ENCODE measurements around the gene GPATCH2. TPM values are rescaled to one million over a fixed set of nuclear protein-coding genes. Genes with fewer than 3 reads are reported as not detected.

Gene GPATCH2
- total RNA-seq, 1 experiment from 2014 or later: 11.3 TPM

DNA sequence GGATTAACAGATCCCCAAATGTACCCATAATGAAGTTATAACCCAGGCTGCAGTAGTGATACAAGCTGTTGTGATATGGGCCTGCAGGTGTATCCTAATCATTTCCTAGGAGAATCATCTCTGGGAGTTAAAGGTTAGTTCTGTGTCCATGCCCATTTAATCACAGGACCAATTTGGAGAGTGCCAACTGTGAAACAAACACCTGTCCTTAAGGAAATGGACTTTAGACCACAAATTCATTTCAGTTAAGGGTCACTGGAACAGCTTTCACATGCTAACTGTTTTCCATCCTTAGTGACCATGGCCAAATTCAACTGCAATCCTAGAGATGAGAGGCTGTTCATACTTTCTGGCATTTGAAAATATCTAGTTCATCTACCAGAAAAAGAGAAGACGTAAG, 160.9 kb downstream of the GPATCH2 start (continued):
- TF ChIP-seq, protein P1, sequence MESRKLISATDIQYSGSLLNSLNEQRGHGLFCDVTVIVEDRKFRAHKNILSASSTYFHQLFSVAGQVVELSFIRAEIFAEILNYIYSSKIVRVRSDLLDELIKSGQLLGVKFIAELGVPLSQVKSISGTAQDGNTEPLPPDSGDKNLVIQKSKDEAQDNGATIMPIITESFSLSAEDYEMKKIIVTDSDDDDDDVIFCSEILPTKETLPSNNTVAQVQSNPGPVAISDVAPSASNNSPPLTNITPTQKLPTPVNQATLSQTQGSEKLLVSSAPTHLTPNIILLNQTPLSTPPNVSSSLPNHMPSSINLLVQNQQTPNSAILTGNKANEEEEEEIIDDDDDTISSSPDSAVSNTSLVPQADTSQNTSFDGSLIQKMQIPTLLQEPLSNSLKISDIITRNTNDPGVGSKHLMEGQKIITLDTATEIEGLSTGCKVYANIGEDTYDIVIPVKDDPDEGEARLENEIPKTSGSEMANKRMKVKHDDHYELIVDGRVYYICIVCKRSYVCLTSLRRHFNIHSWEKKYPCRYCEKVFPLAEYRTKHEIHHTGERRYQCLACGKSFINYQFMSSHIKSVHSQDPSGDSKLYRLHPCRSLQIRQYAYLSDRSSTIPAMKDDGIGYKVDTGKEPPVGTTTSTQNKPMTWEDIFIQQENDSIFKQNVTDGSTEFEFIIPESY (IDR thresholded peaks at IDR 0.05; ENCODE audit: extremely low read depth, insufficient replicate concordance, low read length): no peak
- TF ChIP-seq SRF (IDR thresholded peaks at IDR 0.05; ENCODE audit: low read depth): no peak

DNA sequence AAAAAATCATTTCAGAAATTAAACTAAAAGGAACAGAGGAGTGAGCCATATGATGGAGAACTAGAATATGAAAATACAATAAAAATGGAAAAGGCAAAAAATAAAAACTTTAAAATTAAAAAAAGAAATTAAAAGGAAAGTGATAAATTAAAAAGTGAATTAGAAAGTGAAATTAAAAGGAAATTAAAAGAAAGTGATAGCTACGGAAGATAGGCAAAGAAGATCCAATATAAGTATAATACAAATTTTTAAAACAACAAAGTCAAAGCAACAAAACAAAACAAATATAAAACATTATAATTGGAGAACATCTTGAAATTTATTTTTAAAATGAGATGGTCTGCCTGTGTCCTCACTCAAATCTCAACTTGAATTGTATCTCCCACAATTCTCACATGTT, 165.8 kb downstream of the GPATCH2 start:
- H3K4me1 ChIP-seq (ENCODE audit: control insufficient read depth in 1 of 2, insufficient read depth in 2 of 2, low read length in 2 of 2): no peaks in the 10 kb centered on the region

More for the DNA sequence above, 165.8 kb downstream of the GPATCH2 start:
- intact Hi-C loops (cut with micrococcal nuclease): no loop called here
- no TSS peak for BruUV-seq (replicated peaks)
- Histone ChIP-seq H3K79me2 (ENCODE audit: insufficient read depth, low read length) (no peaks in the 10 kb centered on the region), H2AFZ (ENCODE audit: low read depth, low read length, poor library complexity, severe bottlenecking) (no peak overlapping the region), H3K36me3 (ENCODE audit: control insufficient read depth in 1 of 2, insufficient read depth in 2 of 2, low read length in 2 of 2) (peaks cover 0 to 4% of the 10 kb centered on the region in 2 experiments; a peak in 1 of 4 replicates), H3K9me3 (ENCODE audit: control insufficient read depth in 1 of 2, insufficient read depth in 1 of 2, low read depth in 1 of 2, low read length in 2 of 2) (no peaks in the 10 kb centered on the region), H3K4me3 (replicated peaks in 1 of 2; ENCODE audit: low read depth in 1 of 2, low read length in 2 of 2) (no peak overlapping the region), H3K27me3 (ENCODE audit: insufficient read depth, low read length) (no peaks in the 10 kb centered on the region), H3K9ac (ENCODE audit: low read length) (no peak overlapping the region), H3K4me2 (ENCODE audit: low read length) (no peak overlapping the region), H3K27ac (ENCODE audit: low read depth, low read length) (no peak overlapping the region), H3K9me2 (ENCODE audit: insufficient read depth) (no peaks in the 10 kb centered on the region), H4K20me1 (ENCODE audit: insufficient read depth) (no peaks in the 10 kb centered on the region)
- ATAC-seq: no peak
- ChIA-PET RAD21 (ENCODE audit: low non-redundant PET in 1 of 2, low total read pairs in 2 of 2, uncharacterized antibody in 2 of 2, unreplicated experiment in 2 of 2) (no interaction called here), CTCF (no interaction called here), POLR2A (no interaction called here)
- DNase-seq (ENCODE audit: low read depth, low spot score): no peak
- TF ChIP-seq EGR1 (IDR thresholded peaks at IDR 0.05; ENCODE audit: low read depth) (no peak), ELF1 (IDR thresholded peaks at IDR 0.05; ENCODE audit: borderline replicate concordance, low read depth) (no peak), CEBPB (IDR thresholded peaks at IDR 0.05; ENCODE audit: low read depth) (no peak), RAD21 (IDR thresholded peaks at IDR 0.05; ENCODE audit: low read depth) (no peak)
- TF ChIP-seq, protein P2, sequence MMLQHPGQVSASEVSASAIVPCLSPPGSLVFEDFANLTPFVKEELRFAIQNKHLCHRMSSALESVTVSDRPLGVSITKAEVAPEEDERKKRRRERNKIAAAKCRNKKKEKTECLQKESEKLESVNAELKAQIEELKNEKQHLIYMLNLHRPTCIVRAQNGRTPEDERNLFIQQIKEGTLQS (IDR thresholded peaks at IDR 0.05): no peak
- TF ChIP-seq, protein P3, sequence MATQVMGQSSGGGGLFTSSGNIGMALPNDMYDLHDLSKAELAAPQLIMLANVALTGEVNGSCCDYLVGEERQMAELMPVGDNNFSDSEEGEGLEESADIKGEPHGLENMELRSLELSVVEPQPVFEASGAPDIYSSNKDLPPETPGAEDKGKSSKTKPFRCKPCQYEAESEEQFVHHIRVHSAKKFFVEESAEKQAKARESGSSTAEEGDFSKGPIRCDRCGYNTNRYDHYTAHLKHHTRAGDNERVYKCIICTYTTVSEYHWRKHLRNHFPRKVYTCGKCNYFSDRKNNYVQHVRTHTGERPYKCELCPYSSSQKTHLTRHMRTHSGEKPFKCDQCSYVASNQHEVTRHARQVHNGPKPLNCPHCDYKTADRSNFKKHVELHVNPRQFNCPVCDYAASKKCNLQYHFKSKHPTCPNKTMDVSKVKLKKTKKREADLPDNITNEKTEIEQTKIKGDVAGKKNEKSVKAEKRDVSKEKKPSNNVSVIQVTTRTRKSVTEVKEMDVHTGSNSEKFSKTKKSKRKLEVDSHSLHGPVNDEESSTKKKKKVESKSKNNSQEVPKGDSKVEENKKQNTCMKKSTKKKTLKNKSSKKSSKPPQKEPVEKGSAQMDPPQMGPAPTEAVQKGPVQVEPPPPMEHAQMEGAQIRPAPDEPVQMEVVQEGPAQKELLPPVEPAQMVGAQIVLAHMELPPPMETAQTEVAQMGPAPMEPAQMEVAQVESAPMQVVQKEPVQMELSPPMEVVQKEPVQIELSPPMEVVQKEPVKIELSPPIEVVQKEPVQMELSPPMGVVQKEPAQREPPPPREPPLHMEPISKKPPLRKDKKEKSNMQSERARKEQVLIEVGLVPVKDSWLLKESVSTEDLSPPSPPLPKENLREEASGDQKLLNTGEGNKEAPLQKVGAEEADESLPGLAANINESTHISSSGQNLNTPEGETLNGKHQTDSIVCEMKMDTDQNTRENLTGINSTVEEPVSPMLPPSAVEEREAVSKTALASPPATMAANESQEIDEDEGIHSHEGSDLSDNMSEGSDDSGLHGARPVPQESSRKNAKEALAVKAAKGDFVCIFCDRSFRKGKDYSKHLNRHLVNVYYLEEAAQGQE (IDR thresholded peaks at IDR 0.05; ENCODE audit: low read depth): no peak
